Activated naive CD4-positive, alpha-beta T cell (primary cell): Measurements from ENCODE around the gene RAD21L1.
A peak's percentile ranks its signal among the peaks of the same experiment; 100 is the strongest.
"Not testable (repeated sequence)": the region's sequence is repeated elsewhere in the genome, so short reads cannot be mapped to it uniquely, and the experiment has no call there.

Experiments
- DNase-seq, 4 experiments: peaks; one replicate each; lab custom pipeline; 2025; lab: John Stamatoyannopoulos, UW

Gene RAD21L1

GRCh38 chr20:1229541-1229940 lies 3.7 kb downstream of the RAD21L1 start:
- no peak for DNase-seq

DNA sequence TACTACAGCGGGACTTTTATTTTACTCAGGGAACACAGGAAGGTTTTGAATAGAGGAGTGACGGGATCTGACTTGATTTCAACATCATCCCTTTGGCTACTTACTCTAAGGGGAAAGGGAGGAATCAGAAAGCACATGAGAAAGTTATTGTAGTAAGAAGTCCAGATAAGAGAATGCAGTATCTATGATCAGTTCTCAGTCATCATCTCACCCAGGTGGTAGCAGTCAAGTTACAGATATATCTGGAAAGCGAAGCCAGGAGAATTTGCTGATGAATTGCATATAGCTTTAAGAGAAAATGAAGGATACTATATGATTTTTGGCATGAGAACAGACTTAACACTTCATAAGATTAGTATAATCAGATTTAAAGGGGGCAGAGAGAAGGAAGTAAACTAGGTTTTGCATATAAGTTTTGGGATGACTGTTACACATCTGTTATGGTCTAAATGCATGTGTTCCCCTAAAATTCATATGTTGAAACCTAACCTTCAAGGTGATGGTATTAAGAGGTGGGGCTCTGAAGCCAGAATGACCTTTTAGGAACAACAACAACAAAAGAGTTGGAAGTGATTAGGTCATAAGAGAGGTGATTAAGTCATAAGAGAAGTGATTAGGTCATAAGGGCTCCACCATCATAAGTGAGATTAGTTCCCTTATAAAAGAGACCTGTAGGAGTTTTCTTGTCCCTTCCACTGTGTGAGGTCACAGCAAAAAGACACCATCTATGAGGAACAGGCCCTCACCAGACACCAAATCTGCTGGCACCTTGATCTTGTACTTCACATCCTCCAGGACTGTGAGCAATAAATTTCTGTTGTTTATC lies 6.7 kb downstream of the RAD21L1 start:
- DNase-seq: no peak

GRCh38 chr20:1240549-1240948 lies 14.7 kb downstream of the RAD21L1 start:
- DNase-seq: no peak

- DNase-seq: no peak
Measured at GRCh38 chr20:1241456-1241855, 15.6 kb downstream of the RAD21L1 start.

DNA sequence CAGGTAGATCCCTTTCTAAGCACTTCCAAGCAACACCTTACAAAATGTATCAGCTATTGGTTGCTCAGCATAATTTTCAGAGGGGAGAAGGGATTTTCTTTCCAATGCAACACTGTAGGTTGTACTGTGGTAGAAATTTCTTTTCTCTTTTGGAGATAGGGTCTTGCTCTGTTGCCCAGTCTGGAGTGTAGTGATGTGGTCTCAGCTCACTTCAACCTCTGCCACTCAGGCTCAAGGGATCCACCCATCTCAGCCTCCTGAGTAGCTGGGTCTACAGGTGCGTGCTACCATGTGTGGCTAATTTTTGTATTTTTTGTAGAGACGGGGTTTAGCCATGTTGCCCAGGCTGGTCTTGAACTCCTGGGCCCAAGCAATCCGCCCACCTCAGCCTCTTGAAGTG lies 16.3 kb downstream of the RAD21L1 start:
- no peak for DNase-seq

GRCh38 chr20:1242530-1242929 lies 16.7 kb downstream of the RAD21L1 start:
- DNase-seq: no peak

GRCh38 chr20:1245578-1245977 lies 19.7 kb downstream of the RAD21L1 start:
- DNase-seq: no peak

- no peak for DNase-seq
Measured at GRCh38 chr20:1247689-1248088, 21.8 kb downstream of the RAD21L1 start.

DNA sequence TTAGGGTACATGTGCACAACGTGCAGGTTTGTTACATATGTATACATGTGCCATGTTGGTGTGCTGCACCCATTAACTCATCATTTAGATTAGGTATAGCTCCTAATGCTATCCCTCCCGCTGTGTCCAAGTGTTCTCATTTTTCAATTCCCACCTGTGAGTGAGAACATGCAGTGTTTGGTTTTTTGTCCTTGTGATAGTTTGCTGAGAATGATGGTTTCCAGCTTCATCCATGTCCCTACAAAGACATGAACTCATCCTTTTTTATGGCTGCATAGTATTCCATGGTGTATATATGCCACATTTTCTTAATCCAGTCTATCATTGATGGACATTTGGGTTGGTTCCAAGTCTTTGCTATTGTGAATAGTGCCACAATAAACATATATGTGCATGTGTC lies 24.4 kb downstream of the RAD21L1 start:
- DNase-seq: not testable (repeated sequence)

GRCh38 chr20:1252416-1252815 lies 26.6 kb downstream of the RAD21L1 start:
- no peak for DNase-seq

- DNase-seq: no peak
Measured at GRCh38 chr20:1254254-1254653, 28.4 kb downstream of the RAD21L1 start.

- no peak for DNase-seq
Measured at GRCh38 chr20:1255675-1256074, 29.8 kb downstream of the RAD21L1 start.

- DNase-seq: no peak
Measured at GRCh38 chr20:1263853-1264252, 38.0 kb downstream of the RAD21L1 start.

GRCh38 chr20:1264727-1265126 lies 38.9 kb downstream of the RAD21L1 start:
- no peak for DNase-seq

- no peak for DNase-seq
Measured at GRCh38 chr20:1265226-1265915, 39.5 kb downstream of the RAD21L1 start.

GRCh38 chr20:1265916-1266166 lies 40.0 kb downstream of the RAD21L1 start:
- DNase-seq: no peak

DNA sequence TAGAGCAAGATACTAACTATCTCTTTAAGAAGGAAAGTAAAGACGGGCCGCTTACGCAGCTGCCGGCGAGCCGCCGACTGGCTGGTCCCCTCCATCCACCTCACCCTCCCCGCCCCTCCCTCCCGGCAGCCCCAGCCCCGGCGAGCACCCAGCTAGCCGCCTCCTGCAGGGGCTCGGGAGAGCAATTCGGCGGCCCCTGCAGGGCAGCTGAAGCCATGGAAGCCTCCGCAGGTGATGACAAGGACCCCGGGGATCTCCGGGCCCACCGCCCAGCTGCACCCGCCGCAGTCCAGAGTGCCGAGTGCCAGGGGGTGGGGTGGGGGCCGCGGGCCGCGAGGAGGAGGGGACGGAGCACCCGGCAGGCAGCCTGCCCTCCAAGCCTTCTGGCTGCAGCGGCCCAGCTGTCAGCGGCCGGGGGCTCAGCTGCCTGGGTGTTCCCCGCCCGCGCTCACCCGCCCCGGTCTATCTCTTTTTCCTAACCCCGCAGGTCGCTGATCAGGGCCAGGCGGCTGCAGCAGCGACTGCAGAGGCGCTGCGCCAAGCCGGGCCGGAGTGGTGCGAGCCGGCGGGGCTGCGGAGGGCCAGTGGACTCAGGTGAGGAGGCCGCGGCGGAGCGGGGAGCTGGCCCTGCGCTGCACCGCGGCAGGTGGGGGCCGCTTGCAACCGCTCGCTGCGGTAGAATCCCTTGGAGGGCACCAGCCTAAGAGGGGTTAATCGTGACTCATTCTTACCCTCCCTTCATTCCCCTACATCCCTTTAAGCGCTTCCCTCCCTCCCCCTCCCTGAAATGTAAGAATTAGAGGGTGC lies 40.5 kb downstream of the RAD21L1 start, which contains the start of gene SNPH:
TSS of gene SNPH (plus strand) at position 128 of the 807 bp plus-strand sequence. CDS start 29,946 bp downstream, outside the sequence.
- DNase-seq: peak; percentile 8 to 70 (median 44)

- no peak for DNase-seq
Measured at GRCh38 chr20:1267161-1267560, 41.3 kb downstream of the RAD21L1 start.

GRCh38 chr20:1267809-1268374 lies 42.0 kb downstream of the RAD21L1 start:
- DNase-seq: no peak

DNA sequence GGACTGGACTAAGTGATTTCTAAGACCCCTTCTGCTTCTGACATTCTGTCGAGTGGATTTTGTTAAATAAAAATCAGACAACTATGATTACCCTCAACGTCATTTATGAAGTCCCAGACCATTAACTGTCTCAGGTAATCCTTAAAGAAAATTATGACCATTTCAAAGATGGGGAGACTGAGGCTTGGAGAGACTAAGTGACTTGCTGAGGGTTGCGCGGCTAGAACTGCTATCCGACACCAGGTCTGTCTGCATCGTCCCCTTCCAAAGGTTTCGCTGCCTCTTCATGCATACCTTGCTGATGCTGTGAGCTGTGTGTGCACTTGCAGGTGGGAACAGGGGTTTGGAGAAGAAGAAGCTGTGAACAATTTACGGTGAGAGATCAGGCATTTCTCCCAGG lies 43.4 kb downstream of the RAD21L1 start:
- no peak for DNase-seq

- DNase-seq: no peak
Measured at GRCh38 chr20:1269850-1270249, 44.0 kb downstream of the RAD21L1 start.

DNA sequence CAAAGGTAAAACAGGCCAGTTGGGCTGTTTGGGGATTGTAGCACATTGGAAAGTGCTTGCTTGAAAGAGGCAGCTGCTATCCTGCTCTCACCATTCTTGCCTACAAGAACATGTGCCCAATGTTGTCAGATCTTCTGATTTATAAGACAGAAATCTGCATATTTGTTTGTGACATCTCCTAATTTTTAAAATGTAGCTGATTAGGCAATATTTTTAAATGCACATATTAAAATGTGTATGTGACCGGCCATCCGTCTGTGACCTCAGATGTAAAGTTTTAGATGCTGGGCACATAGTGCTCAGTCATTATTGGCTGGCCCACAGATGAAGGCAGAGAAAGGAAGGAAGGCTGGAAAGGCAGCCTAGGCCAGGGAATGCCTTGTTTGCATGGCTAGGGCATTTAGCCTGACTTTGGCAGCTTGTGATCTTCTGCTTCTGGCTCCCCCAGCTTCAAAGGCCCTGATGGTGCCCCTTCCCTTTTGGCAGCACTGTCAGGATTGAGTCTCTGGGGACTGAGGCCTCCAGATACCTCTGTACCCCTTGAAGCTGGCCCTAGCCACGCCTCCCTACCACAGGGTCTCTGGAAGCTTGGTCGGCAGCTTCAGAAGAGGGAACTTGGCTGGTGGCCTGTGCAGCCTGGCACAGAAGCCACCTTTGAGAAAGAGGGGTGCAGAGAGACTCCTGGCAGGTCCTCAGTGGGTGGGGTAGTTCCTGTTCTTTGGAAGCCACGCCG lies 46.7 kb downstream of the RAD21L1 start:
- DNase-seq: no peak
